Body of pancreas (tissue), 4 donors: ENCODE data around the gene APCDD1L. TPM values are rescaled to one million over a fixed set of nuclear protein-coding genes. Genes with fewer than 3 reads are reported as not detected.

ENCODE experiments used
- ATAC-seq: fragments of 150-250 bp; one replicate; pipeline ENCODE4 v1.9.1; 2016
- DNase-seq, 4 donors: peaks; one replicate each; pipeline ENCODE4 v3.0.0-alpha.2; 2019
- H3K27ac ChIP-seq, 4 donors: fragments of 200-600 bp; sonication (generic); 1 replicate in 3 of 4; 2 replicates in 1 of 4; pipeline versions ENCODE4 v1.5.1 to v1.6.1; 2016 to 2019; ENCODE audit warnings: mild to moderate bottlenecking in 1 of 4, mixed read lengths in 1 of 4, moderate library complexity in 1 of 4
- H3K27me3 ChIP-seq, 2 donors: fragments of 200-600 bp; sonication (generic); one replicate each; pipeline ENCODE4 v1.6.0; 2016; ENCODE audit warnings: mild to moderate bottlenecking in 1 of 2
- H3K36me3 ChIP-seq, 2 donors: fragments of 200-600 bp; sonication (generic); replicated peaks in 1 of 2; 2 replicates each; pipeline ENCODE4 v1.5.1; 2016; ENCODE audit warnings: low read depth in 2 of 2; ENCODE audit not compliant: insufficient read depth in 1 of 2
- H3K4me1 ChIP-seq: fragments of 200-600 bp; sonication (generic); one replicate; pipeline ENCODE4 v1.6.0; 2016
- H3K4me3 ChIP-seq, 2 donors: fragments of 200-600 bp; sonication (generic); 1 replicate in 1 of 2; 2 replicates in 1 of 2; pipeline ENCODE4 v1.5.1; 2016 to 2019
- H3K9me3 ChIP-seq, 3 donors: fragments of 200-600 bp; sonication (generic); 1 replicate in 2 of 3; 2 replicates in 1 of 3; pipeline ENCODE4 v1.5.1; 2016
- POLR2A ChIP-seq, 3 donors: fragments of 450-650 bp; IDR thresholded peaks; one replicate each; pipeline ENCODE4 v1.6.1; 2016; ENCODE audit warnings: antibody characterized with exemption in 3 of 3, mild to moderate bottlenecking in 2 of 3
- WGBS, 2 donors: methylation state at CpG; one replicate each; pipeline ENCODE4 v1.1.5; 2017; 5-methylcytosine and 5-hydroxymethylcytosine counted together
- intact Hi-C: fragments of 100-400 bp; cut with DNase I; formaldehyde crosslinking; loops from one replicate; pipeline ENCODE4 v1.15.1; 2023
- total RNA-seq, 2 donors: library from RNA; depleted of rRNA; stranded (reverse); fragments of >200 nt; gene quantifications; one replicate each; pipeline ENCODE4 v1.1.0, GENCODE V29; 2016
- TF ChIP-seq, protein P1 (sequence below), 7 experiments: fragments of 450-650 bp in 4 of 7; fragments of 200-600 bp in 3 of 7; sonication (generic) in 3 of 7; IDR thresholded peaks; one replicate each; pipeline ENCODE4 v1.5.1; 2016 to 2019; ENCODE audit warnings: antibody characterized with exemption in 7 of 7

The APCDD1L gene
- total RNA-seq, 2 donors from 2014 or later, result 1.3 TPM; not detected in 1

GRCh38 chr20:58538752-58539151 lies 23.6 kb upstream of the APCDD1L start:
- H3K36me3 ChIP-seq, result no peaks in the 10 kb centered on the region
- peaks cover 0 to 8% (median 0%) of the 10 kb centered on the region in 3 donors for H3K9me3 ChIP-seq
- H3K27ac ChIP-seq, result no peak overlapping the region
- ATAC-seq (no peak), DNase-seq (no peak)
- intact Hi-C loops, result no loop called here
- TF ChIP-seq POLR2A (IDR thresholded peaks at IDR 0.05), result no peak
- TF ChIP-seq, protein P1, sequence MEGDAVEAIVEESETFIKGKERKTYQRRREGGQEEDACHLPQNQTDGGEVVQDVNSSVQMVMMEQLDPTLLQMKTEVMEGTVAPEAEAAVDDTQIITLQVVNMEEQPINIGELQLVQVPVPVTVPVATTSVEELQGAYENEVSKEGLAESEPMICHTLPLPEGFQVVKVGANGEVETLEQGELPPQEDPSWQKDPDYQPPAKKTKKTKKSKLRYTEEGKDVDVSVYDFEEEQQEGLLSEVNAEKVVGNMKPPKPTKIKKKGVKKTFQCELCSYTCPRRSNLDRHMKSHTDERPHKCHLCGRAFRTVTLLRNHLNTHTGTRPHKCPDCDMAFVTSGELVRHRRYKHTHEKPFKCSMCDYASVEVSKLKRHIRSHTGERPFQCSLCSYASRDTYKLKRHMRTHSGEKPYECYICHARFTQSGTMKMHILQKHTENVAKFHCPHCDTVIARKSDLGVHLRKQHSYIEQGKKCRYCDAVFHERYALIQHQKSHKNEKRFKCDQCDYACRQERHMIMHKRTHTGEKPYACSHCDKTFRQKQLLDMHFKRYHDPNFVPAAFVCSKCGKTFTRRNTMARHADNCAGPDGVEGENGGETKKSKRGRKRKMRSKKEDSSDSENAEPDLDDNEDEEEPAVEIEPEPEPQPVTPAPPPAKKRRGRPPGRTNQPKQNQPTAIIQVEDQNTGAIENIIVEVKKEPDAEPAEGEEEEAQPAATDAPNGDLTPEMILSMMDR (IDR thresholded peaks at IDR 0.05), result no peak
- WGBS, 2 donors, result 73 to 88% methylated on average over 2 of the region's 2 CpGs
- H3K4me3 ChIP-seq, result no peak overlapping the region
- no peaks in the 10 kb centered on the region for H3K4me1 ChIP-seq
- no peaks in the 10 kb centered on the region for H3K27me3 ChIP-seq

- ATAC-seq, result no peak
- no peak overlapping the region for H3K27ac ChIP-seq
- intact Hi-C loops, result no loop called here
- TF ChIP-seq, protein P1 (IDR thresholded peaks at IDR 0.05), result no peak
- no peaks in the 10 kb centered on the region for H3K36me3 ChIP-seq
- H3K4me3 ChIP-seq, result no peak overlapping the region
- peaks cover 0 to 8% (median 0%) of the 10 kb centered on the region in 3 donors for H3K9me3 ChIP-seq
- WGBS, 2 donors, result 71 to 90% methylated on average over 1 of the region's 1 CpG
- no peaks in the 10 kb centered on the region for H3K4me1 ChIP-seq
- H3K27me3 ChIP-seq, result no peaks in the 10 kb centered on the region
- no peak for DNase-seq
These were observed 22.6 kb upstream of the APCDD1L start for GRCh38 chr20:58537831-58538230.

DNA sequence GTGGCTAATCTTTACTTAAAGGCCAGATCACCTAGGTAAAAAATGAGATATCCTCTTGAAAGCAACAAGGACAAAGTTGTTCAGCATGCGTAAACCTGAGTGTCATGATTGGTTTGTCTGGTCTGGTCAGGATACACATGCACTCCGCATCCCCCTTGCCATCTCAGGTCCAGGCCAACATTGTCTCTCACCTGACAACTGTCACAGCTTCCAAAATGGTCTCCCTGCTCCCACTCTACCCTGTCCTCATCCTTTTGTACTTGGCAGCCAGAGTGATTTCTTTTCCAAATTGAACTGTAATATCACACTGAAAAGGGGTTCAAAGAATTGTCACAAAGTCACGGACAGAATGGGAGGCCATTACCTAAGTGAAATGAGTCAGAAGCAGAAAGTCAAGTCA lies 21.1 kb upstream of the APCDD1L start:
- Histone ChIP-seq H3K36me3 (no peaks in the 10 kb centered on the region), H3K4me1 (no peaks in the 10 kb centered on the region), H3K9me3 (peaks cover 0 to 8% (median 0%) of the 10 kb centered on the region in 3 donors), H3K4me3 (no peak overlapping the region), H3K27me3 (no peaks in the 10 kb centered on the region), H3K27ac (no peak overlapping the region)
- ATAC-seq (no peak), DNase-seq (no peak)
- 83 to 85% methylated on average over 3 of the region's 3 CpGs for WGBS, 2 donors
- TF ChIP-seq POLR2A (IDR thresholded peaks at IDR 0.05), result no peak
- TF ChIP-seq, protein P1 (IDR thresholded peaks at IDR 0.05), result no peak
- intact Hi-C loops, result no loop called here

GRCh38 chr20:58531657-58532056 lies 16.5 kb upstream of the APCDD1L start:
- H3K9me3 ChIP-seq, result no peaks in the 10 kb centered on the region

DNA sequence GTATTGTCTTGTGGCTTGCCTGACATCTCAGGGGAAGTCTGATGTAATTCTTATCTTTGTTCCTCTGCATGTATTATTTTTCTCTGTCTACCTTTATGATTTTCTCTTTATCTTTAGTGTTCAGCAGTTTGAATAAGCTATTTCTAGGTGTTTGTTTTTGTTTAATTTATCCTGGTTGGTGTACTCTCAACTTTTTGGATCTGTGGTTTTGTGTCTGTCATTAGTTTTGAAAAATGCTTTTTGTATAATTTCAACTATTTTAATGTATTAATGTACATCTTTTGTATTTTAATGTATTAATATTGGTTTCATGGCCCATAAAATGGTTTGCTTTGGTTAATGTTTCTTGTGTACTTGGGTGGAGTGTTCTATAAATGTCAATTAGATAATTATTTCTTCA lies 15.9 kb upstream of the APCDD1L start:
- DNase-seq, result no peak
- no peak for TF ChIP-seq POLR2A (IDR thresholded peaks at IDR 0.05)
- TF ChIP-seq, protein P1 (IDR thresholded peaks at IDR 0.05), result no peak
- H3K36me3 ChIP-seq, result no peaks in the 10 kb centered on the region
- H3K9me3 ChIP-seq, result no peaks in the 10 kb centered on the region
- no peak for ATAC-seq
- no peak overlapping the region for H3K4me3 ChIP-seq
- H3K4me1 ChIP-seq, result no peaks in the 10 kb centered on the region
- no peak overlapping the region for H3K27ac ChIP-seq
- no peaks in the 10 kb centered on the region for H3K27me3 ChIP-seq
- intact Hi-C loops, result no loop called here

More at GRCh38 chr20:58531657-58532056, 16.5 kb upstream of the APCDD1L start:
- no peaks in the 10 kb centered on the region for H3K4me1 ChIP-seq
- no peak overlapping the region for H3K4me3 ChIP-seq
- ATAC-seq (no peak), DNase-seq (no peak)
- no peak overlapping the region for H3K27ac ChIP-seq
- no peak for TF ChIP-seq POLR2A (IDR thresholded peaks at IDR 0.05)
- TF ChIP-seq, protein P1 (IDR thresholded peaks at IDR 0.05), result no peak
- no peaks in the 10 kb centered on the region for H3K27me3 ChIP-seq
- H3K36me3 ChIP-seq, result no peaks in the 10 kb centered on the region
- intact Hi-C loops, result no loop called here
